ENCODE results near the gene RRBP1.

The RRBP1 gene

GRCh38 chr20:17617212-17617867 is 64.7 kb downstream of the RRBP1 start:
- no peak for DNase-seq

- DNase-seq: no peak
These were observed 65.4 kb downstream of the RRBP1 start for GRCh38 chr20:17616480-17617211.

- no peak for DNase-seq
These were observed 66.2 kb downstream of the RRBP1 start for GRCh38 chr20:17615645-17616479.

GRCh38 chr20:17614812-17615644 is 67.0 kb downstream of the RRBP1 start:
- no peak for DNase-seq

- peak; percentile 14 for DNase-seq
These were observed 67.7 kb downstream of the RRBP1 start for GRCh38 chr20:17614176-17614811.

GRCh38 chr20:17613328-17614175 is 68.5 kb downstream of the RRBP1 start:
- DNase-seq: no peak

GRCh38 chr20:17612992-17613327 is 69.1 kb downstream of the RRBP1 start:
- no peak for DNase-seq

GRCh38 chr20:17612287-17612991 is 69.6 kb downstream of the RRBP1 start:
- DNase-seq: no peak

GRCh38 chr20:17611540-17612286 is 70.3 kb downstream of the RRBP1 start:
- DNase-seq: no peak

- peak; percentile 22 for DNase-seq
These were observed 70.8 kb downstream of the RRBP1 start for GRCh38 chr20:17611290-17611539.

- DNase-seq: no peak
These were observed 71.3 kb downstream of the RRBP1 start for GRCh38 chr20:17610566-17611289.

- DNase-seq: no peak
These were observed 72.1 kb downstream of the RRBP1 start for GRCh38 chr20:17609811-17610377.

GRCh38 chr20:17608701-17609497 is 73.1 kb downstream of the RRBP1 start:
- DNase-seq: no peak

GRCh38 chr20:17606001-17606400 is 76.0 kb downstream of the RRBP1 start:
- DNase-seq: no peak

- DNase-seq: no peak
These were observed 76.8 kb downstream of the RRBP1 start for GRCh38 chr20:17605131-17605660.

- DNase-seq: no peak
These were observed 79.5 kb downstream of the RRBP1 start for GRCh38 chr20:17602493-17602892.

GRCh38 chr20:17601957-17602356 is 80.1 kb downstream of the RRBP1 start:
- no peak for DNase-seq

GRCh38 chr20:17598013-17598550 is 84.0 kb downstream of the RRBP1 start:
- no peak for DNase-seq

All from NCI-H226 (cell line).